DMS79 treated with DMSO at 0.1 percent for 48 hours (cell line): ENCODE measurements around the gene NEDD4L.
A peak's percentile ranks its signal among the peaks of the same experiment; 100 is the strongest.

Source experiments
- DNase-seq: peaks from one replicate; lab custom pipeline; 2025; lab: John Stamatoyannopoulos, UW

The NEDD4L gene

DNA sequence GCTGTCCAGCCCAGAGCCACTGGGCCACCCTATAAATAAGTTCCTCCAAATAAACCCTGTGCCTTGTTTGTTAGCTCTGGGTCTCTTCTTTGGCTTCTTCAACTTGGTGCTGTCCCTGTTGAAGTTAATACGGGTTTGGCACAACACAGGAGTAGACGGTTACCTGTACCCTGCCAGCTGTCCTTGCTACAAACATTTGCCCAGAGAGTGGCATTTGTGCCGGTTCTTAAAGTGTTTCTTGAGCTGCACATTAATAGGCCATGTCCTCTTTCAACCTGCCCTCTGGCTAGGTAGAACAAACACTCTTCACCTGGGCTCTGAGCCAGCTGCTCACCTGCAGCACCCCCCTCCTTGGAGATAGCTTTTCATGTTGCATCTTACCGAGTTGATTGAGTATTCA lies 139.2 kb downstream of the NEDD4L start:
- DNase-seq = peak; percentile 99

- DNase-seq = peak; percentile 72
Measured at GRCh38 chr18:58186258-58186948, 142.4 kb downstream of the NEDD4L start.

- no peak for DNase-seq
Measured at GRCh38 chr18:58187674-58188073, 143.6 kb downstream of the NEDD4L start.

DNA sequence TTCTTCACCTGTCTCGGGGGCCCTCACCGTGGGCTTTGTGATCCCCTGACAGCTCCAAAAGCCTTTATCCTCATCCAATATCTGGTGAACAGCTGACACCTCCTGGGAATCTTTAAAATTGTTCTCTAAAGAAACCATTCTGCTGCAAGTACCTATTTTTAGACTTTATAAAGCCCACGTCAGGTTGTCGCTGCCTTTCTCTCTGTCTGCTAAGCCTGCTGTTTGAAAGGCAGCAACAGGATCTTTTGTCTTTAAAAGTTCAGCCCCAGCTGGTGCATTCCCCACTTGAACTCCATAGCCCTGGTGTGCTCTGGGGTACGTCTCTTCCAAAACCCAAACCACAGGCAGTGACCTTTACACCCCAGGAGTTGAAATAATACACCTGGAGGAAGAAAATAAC lies 145.0 kb downstream of the NEDD4L start:
- no peak for DNase-seq

DNA sequence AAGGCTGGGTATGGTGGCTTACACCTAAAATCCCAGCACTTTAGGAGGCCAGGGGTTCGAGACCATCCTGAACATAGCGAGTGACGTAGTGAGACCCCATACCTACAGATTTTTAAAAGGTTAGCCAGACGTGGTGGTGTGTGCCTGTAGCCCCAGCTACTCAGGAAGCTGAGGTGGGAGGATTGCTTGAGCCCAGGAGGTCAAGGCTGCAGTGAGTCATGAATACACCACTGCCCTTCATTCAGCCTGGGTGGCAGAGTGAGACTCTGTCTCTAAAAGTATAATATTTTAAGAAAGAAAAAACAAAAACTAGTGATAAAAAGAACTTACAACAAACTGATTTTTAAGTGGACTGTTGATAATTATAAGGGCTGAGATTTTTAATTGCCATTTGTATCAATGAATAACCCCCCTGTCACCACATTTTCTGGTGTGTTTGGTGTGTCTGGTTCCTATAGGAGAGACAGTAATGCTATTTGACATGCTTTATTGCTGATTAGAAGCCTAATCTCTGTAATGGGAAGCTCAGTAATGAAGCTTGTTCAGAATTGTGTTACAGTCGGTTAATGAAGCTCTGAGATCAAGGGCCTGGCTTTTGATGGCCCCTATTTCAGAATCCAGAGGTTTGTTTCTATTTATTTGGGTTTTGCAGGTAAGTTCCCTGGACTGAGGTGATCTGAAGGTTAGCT lies 147.0 kb downstream of the NEDD4L start:
- no peak for DNase-seq

DNA sequence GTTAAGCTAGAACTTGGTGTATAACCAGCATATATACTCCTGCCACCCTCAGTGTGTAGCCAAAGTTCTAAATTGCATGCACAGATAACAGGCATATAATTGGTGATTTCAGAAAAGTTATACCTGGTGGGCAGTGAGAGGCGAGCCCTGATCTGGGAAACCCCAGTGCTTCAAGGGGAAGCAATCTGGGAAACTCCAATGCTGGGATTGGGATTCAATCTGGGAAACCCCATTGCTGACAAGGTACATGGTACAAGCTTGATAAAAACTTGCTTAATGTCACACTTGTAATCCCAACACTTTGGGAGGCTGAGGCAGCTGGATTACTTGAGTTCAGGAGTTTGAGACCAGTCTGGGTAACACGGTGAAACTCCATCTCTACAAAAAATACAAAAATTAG lies 147.6 kb downstream of the NEDD4L start:
- DNase-seq = no peak

- no peak for DNase-seq
Measured at GRCh38 chr18:58192519-58192918, 148.5 kb downstream of the NEDD4L start.

GRCh38 chr18:58194028-58194427 lies 150.0 kb downstream of the NEDD4L start:
- DNase-seq = no peak

DNA sequence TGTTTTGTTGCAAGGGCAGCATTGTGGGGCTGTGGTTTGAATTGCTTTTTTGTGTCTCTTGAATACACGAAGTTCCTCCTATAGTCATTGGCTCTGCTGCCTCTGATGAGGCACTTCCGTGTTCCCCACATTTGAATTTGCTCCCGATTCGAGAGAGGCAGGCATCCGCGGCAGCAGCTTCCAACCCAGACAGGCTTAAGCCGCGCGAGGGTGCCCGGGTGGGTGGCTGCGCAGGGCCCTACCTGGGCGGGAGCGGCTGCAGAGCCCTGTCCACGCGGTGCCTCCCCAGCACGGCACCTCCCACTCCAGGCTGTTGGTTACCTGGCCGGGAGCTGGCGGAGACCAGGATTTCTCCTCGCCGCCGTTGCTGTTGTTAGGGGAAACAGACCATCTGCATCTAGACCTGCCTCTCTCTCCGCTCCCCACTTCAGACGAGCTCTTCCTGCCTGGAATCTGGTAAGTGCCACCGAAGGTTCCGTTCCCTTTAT lies 151.3 kb downstream of the NEDD4L start:
- peak; percentile 90 for DNase-seq

GRCh38 chr18:58196164-58196563 lies 152.1 kb downstream of the NEDD4L start:
- DNase-seq = no peak

DNA sequence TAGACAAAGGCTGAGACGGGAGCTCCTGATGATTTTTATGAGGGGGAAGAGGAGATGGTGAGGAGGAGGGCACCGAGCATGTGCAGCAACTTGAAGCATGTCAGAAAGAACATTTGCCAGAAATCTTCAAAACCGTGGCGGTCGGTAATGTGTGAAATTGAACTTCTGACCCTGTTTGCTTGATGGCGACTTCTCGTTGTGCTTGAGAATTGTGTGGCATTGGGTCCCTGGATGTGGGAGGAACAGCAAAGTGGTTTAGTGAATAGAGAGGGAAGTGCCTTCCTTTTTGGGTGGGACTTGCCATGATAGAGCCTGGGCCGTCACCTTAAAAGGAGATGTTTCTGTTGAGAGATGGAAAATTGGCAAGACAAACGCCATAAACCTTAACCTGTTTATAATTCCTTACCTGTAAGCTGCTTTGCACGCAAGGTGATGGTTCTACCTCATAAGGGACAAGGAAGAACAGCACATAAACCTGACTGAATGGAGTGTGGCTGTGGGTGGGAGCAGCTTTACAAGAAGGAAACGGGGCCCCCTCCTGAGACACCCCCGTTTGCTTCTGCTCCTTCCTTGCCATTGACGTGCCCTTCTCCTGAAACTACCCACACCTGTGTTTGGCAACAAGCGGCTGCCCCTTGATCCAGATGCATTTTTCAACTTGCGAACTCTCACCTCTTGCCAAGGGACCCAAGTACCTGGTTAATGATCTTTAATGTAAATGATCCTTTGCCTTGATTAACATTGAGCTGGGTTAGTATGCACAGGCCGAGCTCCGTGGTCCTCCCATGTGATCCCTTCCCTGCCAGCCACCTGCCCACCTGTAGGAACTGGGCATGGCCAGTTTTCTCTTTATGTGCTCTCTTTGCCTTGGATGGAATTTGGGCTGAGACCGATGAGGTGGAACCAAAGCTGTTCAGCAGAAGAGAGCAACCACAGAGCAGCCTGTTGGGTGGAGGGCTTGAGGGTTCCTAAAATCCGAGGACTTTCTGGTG lies 153.2 kb downstream of the NEDD4L start:
- DNase-seq = peak; percentile 87

- DNase-seq = no peak
Measured at GRCh38 chr18:58201268-58201667, 157.2 kb downstream of the NEDD4L start.

DNA sequence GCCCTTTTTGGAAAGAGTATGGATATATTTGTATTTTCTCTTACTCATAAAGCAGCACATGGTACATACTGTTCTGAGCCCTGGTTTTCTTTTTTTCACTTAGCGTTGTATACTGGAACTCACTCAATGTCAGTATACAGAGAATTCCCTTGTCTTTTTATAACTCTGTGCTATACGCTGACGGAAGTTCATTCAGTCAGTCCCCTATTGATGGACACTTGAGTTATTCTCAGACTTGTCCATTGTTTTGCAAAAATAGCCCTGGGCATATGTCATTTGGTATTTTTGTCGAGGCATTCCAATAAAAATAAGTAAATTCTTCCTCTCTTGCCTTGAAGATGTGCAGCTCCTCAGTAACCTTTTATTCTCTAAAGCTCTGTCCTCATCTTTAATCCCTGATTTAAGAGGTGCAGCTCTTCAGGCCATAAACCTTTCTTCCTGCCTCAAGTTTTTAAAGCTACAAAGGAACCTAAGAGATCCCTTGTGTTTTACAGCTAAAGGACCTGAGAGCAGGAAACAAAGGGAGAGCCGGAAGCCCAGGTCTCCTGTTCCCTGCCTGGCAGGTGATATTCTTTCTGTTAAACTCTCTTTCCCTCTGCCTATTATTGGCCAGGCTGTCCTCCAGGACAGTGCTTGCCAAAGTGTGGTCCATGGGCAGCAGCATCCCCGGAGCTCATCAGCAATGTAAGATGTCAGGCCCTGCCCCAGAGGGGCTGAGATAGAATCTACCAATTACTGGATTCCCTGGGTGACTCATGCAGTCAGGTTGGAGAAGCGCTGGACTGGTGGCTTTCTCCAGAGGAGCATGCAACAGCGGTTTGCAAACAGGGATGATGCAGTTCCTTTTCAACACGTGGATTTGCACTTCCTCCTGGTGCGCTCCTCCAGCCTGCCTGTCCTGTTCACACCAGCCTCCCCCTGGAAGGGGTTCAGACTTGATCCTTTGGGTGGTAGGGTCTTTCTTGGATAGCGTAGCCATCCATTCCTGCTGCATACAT lies 158.0 kb downstream of the NEDD4L start:
- no peak for DNase-seq

DNA sequence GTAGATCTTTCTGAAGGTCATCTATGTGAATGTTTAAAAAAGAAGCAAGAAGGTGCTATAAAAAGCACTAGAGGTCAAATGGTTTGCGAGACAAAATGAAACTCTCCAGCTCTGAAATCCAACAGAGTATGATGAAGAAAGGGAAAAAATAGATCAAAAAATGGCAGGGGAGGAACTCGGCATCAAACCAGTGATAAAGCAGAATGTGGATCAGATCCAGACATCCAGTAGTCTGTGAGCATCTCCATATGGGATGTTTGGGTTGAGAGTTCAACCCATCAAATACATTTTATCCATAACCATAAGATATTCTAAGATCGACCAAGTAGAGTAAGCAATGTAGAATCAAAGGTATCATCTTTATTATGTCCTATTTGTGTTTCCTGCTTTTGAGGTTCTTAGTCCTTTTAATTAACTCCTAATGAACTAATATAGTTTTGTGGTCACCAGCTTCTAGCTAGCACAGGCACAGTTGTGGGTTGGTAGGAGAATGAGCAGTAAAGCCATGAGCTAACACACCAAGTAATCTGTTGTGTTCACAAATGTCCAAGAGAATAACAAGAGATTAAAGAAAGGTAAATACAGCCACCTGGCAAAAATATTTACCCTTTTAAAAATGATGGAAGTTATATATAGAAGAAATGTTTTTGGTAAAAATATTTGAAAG lies 160.9 kb downstream of the NEDD4L start:
- no peak for DNase-seq

DNA sequence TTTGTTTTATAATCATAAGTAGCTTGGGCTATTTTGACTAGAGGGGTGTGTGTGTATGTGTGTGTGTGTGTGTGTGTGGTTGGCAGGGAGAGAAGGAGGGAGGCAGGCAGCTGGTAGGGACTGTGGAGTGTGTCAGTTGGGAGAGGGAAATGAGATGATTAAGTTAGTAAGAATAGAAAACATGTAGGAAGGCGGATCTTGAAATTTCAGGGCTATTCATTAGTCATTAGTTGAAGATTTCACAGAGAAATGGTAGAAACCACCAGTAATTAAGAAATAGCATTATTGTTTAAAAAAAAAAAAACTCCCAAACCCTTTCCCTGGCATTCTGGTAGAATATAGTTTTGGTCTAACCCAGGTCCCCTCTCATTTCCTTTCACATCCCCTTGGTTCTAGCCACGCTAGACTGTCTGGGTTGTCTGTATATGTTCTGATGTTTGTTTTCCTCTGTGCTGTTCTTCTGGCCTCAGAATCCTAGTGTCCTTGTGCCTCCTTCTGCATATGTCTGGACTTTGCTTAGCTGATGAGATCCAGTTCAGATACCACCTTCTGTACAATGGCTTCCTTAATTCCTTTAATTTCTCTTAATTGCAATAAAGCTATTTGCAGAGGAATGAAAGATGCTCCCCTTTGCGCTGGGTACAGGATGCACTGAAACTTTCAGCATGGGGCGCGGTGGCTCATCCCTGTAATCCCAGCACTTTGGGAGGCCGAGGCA lies 161.6 kb downstream of the NEDD4L start:
- no peak for DNase-seq

DNA sequence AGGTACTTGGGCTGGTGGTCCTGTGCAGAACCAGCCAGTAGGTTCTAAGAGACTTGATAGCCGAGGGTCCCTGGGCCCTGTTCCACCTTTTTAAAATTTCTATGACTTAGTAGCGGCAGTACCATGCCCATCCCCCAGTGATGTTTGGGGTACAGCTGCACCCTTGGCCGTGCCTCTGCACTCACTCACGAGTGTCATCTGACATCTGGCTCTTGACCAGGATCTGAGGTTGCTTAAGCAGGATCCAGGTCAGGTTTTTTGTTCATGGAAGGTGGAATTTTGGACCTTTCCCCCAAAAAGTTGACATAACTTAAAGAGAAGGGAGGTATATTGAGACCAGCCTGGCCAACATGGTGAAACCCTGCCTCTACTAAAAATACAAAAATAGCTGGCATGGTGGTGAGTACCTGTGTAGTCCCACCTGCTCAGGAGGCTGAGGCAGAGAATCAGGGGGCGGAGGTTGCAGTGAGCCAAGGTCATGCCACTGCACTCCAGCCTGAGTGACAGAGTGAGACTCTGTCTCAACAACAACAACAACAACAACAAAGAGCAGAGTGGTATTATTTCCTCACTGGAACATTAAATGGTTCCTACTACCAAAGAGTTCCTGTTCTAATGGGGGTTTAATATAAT lies 163.6 kb downstream of the NEDD4L start:
- DNase-seq = no peak

GRCh38 chr18:58208207-58208932 lies 164.3 kb downstream of the NEDD4L start:
- DNase-seq = peak; percentile 84

DNA sequence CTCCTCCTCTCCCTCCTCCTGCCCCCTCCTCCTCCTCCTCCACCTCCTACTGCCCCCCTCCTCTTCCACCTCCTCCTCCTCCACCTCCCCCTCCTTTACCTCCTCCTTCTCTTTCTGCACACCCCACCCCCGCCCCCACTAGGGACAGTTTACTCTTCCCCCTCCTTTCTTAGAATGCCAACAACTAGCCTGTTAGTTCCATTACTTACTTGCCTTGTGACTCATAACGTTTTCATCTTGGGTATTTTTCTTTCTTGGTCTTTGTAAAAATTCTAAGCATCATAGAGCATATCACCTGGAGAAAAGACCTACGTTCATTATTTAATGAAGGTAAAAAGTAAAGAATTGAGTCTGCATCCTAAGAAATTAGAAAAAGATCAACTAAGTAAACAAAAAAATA lies 165.3 kb downstream of the NEDD4L start:
- DNase-seq = no peak

GRCh38 chr18:58211510-58211909 lies 167.5 kb downstream of the NEDD4L start:
- DNase-seq = no peak
